ENCODE results near the gene FZD7. TPM values are rescaled to one million over a fixed set of nuclear protein-coding genes. Genes with fewer than 3 reads are reported as not detected.

FZD7 gene
- total RNA-seq (2014; rRNA removed; shearing (Covaris generic)), result 9.2 and 10.0 TPM in 2 replicates

- Histone ChIP-seq H3K4me3 (peak within 1 kb of the TSS; percentile 76), H3K27ac (peak within 1 kb of the TSS; percentile 81), H3K4me1 (no peaks in the 10 kb centered on the region), H3K9me3 (replicated peaks) (no peaks in the 10 kb centered on the region), H3K27me3 (no peaks in the 10 kb centered on the region), H3K36me3 (no peaks in the 10 kb centered on the region)
- DNase-seq, result peak; percentile 90
Observed at GRCh38 chr2:202033317-202034248, at the start of gene FZD7. TSS of gene FZD7 (plus strand) at chr2:202033855. CDS start at chr2:202034648, 793 bp downstream.

GRCh38 chr2:201984333-201984732, 49.3 kb upstream of the FZD7 start:
- no peaks in the 10 kb centered on the region for H3K36me3 ChIP-seq
- no peaks in the 10 kb centered on the region for H3K27me3 ChIP-seq
- H3K27ac ChIP-seq, result no peak overlapping the region
- DNase-seq, result no peak
- no peak overlapping the region for H3K4me3 ChIP-seq
- 0 out of 2 replicates have a peak, but pooled peaks cover 4% of the 10 kb centered on the region for H3K4me1 ChIP-seq
- no peaks in the 10 kb centered on the region for H3K9me3 ChIP-seq (replicated peaks)

- peak; percentile 19 to 32 for DNase-seq
- Histone ChIP-seq H3K27me3 (no peaks in the 10 kb centered on the region), H3K4me3 (no peak overlapping the region), H3K36me3 (no peaks in the 10 kb centered on the region), H3K4me1 (0 out of 2 replicates have a peak, but pooled peaks cover 4% of the 10 kb centered on the region), H3K9me3 (replicated peaks) (no peaks in the 10 kb centered on the region), H3K27ac (no peak overlapping the region)
Observed at GRCh38 chr2:201984800-201985525, 48.7 kb upstream of the FZD7 start.

- H3K27ac ChIP-seq, result no peak overlapping the region
- H3K36me3 ChIP-seq, result no peaks in the 10 kb centered on the region
- no peaks in the 10 kb centered on the region for H3K27me3 ChIP-seq
- no peak for DNase-seq
- H3K4me3 ChIP-seq, result no peak overlapping the region
- H3K4me1 ChIP-seq, result 0 out of 2 replicates have a peak, but pooled peaks cover 4% of the 10 kb centered on the region
- H3K9me3 ChIP-seq (replicated peaks), result no peaks in the 10 kb centered on the region
Observed at GRCh38 chr2:201985728-201986462, 47.8 kb upstream of the FZD7 start.

GRCh38 chr2:201986463-201986735, 47.3 kb upstream of the FZD7 start:
- H3K4me3 ChIP-seq, result no peak overlapping the region
- no peaks in the 10 kb centered on the region for H3K27me3 ChIP-seq
- no peaks in the 10 kb centered on the region for H3K9me3 ChIP-seq (replicated peaks)
- 0 out of 2 replicates have a peak, but pooled peaks cover 4% of the 10 kb centered on the region for H3K4me1 ChIP-seq
- no peak for DNase-seq
- H3K36me3 ChIP-seq, result no peaks in the 10 kb centered on the region
- no peak overlapping the region for H3K27ac ChIP-seq

GRCh38 chr2:201987426-201987825, 46.2 kb upstream of the FZD7 start:
- Histone ChIP-seq H3K9me3 (replicated peaks) (no peaks in the 10 kb centered on the region), H3K27me3 (no peaks in the 10 kb centered on the region), H3K4me1 (0 out of 2 replicates have a peak, but pooled peaks cover 4% of the 10 kb centered on the region), H3K27ac (no peak overlapping the region), H3K36me3 (no peaks in the 10 kb centered on the region), H3K4me3 (no peak overlapping the region)
- DNase-seq, result peak; percentile 47 to 62

GRCh38 chr2:201990069-201990468, 43.6 kb upstream of the FZD7 start:
- DNase-seq, result no peak
- no peak overlapping the region for H3K27ac ChIP-seq
- H3K36me3 ChIP-seq, result no peaks in the 10 kb centered on the region
- 0 out of 2 replicates have a peak, but pooled peaks cover 4% of the 10 kb centered on the region for H3K4me1 ChIP-seq
- no peaks in the 10 kb centered on the region for H3K27me3 ChIP-seq
- H3K4me3 ChIP-seq, result no peak overlapping the region
- H3K9me3 ChIP-seq (replicated peaks), result no peaks in the 10 kb centered on the region

- Histone ChIP-seq H3K4me1 (no peaks in the 10 kb centered on the region), H3K27ac (no peak overlapping the region), H3K36me3 (no peaks in the 10 kb centered on the region), H3K9me3 (replicated peaks) (no peaks in the 10 kb centered on the region), H3K27me3 (no peaks in the 10 kb centered on the region), H3K4me3 (no peak overlapping the region)
- no peak for DNase-seq
Observed at GRCh38 chr2:201992960-201993359, 40.7 kb upstream of the FZD7 start.

- no peak overlapping the region for H3K4me3 ChIP-seq
- no peaks in the 10 kb centered on the region for H3K9me3 ChIP-seq (replicated peaks)
- no peaks in the 10 kb centered on the region for H3K27me3 ChIP-seq
- no peaks in the 10 kb centered on the region for H3K36me3 ChIP-seq
- DNase-seq, result no peak
- no peak overlapping the region for H3K27ac ChIP-seq
- no peaks in the 10 kb centered on the region for H3K4me1 ChIP-seq
Observed at GRCh38 chr2:201994973-201995638, 38.5 kb upstream of the FZD7 start.

- DNase-seq, result no peak
- Histone ChIP-seq H3K27ac (no peak overlapping the region), H3K36me3 (no peaks in the 10 kb centered on the region)
Observed at GRCh38 chr2:201996006-201996405, 37.6 kb upstream of the FZD7 start.

GRCh38 chr2:201996679-201997314, 36.9 kb upstream of the FZD7 start:
- Histone ChIP-seq H3K4me1 (no peaks in the 10 kb centered on the region), H3K27ac (no peak overlapping the region), H3K4me3 (no peak overlapping the region), H3K9me3 (replicated peaks) (no peaks in the 10 kb centered on the region), H3K36me3 (no peaks in the 10 kb centered on the region), H3K27me3 (no peaks in the 10 kb centered on the region)
- DNase-seq, result no peak

More at GRCh38 chr2:201996006-201996405, 37.6 kb upstream of the FZD7 start:
- Histone ChIP-seq H3K27me3 (no peaks in the 10 kb centered on the region), H3K4me1 (no peaks in the 10 kb centered on the region), H3K4me3 (no peak overlapping the region), H3K9me3 (replicated peaks) (no peaks in the 10 kb centered on the region)

GRCh38 chr2:201999279-201999678, 34.4 kb upstream of the FZD7 start:
- H3K36me3 ChIP-seq, result no peaks in the 10 kb centered on the region
- H3K4me3 ChIP-seq, result no peak overlapping the region
- no peaks in the 10 kb centered on the region for H3K4me1 ChIP-seq
- H3K27me3 ChIP-seq, result no peaks in the 10 kb centered on the region
- no peak overlapping the region for H3K27ac ChIP-seq
- no peaks in the 10 kb centered on the region for H3K9me3 ChIP-seq (replicated peaks)
- DNase-seq, result no peak

GRCh38 chr2:202001826-202002225, 31.8 kb upstream of the FZD7 start:
- DNase-seq, result no peak
- Histone ChIP-seq H3K4me3 (no peak overlapping the region), H3K27ac (no peak overlapping the region), H3K4me1 (no peaks in the 10 kb centered on the region), H3K9me3 (replicated peaks) (no peaks in the 10 kb centered on the region), H3K27me3 (no peaks in the 10 kb centered on the region), H3K36me3 (no peaks in the 10 kb centered on the region)

- Histone ChIP-seq H3K36me3 (no peaks in the 10 kb centered on the region), H3K27me3 (no peaks in the 10 kb centered on the region), H3K4me3 (no peak overlapping the region), H3K9me3 (replicated peaks) (no peaks in the 10 kb centered on the region), H3K4me1 (peaks cover 3% of the 10 kb centered on the region; the same call in 1 of the 2 replicates), H3K27ac (no peak overlapping the region)
- DNase-seq, result no peak
Observed at GRCh38 chr2:202002381-202002780, 31.3 kb upstream of the FZD7 start.

Data from SJCRH30 (cell line).